HFFc6 (cell line): ENCODE results near the gene PGC. TPM values are rescaled to one million over a fixed set of nuclear protein-coding genes. Genes with fewer than 3 reads are reported as not detected.
A peak's percentile ranks its signal among the peaks of the same experiment; 100 is the strongest.

ENCODE experiments used
- DNase-seq: peaks from one replicate; pipeline ENCODE4 v3.0.0-alpha.2; 2018
- H3K27ac Mint-ChIP-seq: 2 replicates; pipeline ENCODE4 v1.8.0; 2020; ENCODE audit warnings: mild to moderate bottlenecking, mixed read lengths
- H3K27me3 Mint-ChIP-seq: 2 replicates; pipeline ENCODE4 v1.8.0; 2021; ENCODE audit warnings: mild to moderate bottlenecking, moderate library complexity, mixed read lengths; ENCODE audit not compliant: insufficient read depth
- H3K36me3 Mint-ChIP-seq: 2 replicates; pipeline ENCODE4 v1.8.0; 2021; ENCODE audit warnings: low read depth, mixed read lengths
- H3K4me1 Mint-ChIP-seq: 2 replicates; pipeline ENCODE4 v1.8.0; 2020; ENCODE audit warnings: low read depth, mixed read lengths
- H3K4me3 Mint-ChIP-seq: 2 replicates; pipeline ENCODE4 v1.8.0; 2020; ENCODE audit warnings: mild to moderate bottlenecking, moderate library complexity, mixed read lengths
- H3K9me3 Mint-ChIP-seq: 2 replicates; pipeline ENCODE4 v1.8.0; 2020; ENCODE audit warnings: mild to moderate bottlenecking, mixed read lengths
- CTCF ChIP-seq: fragments of 200-600 bp; sonication (generic); IDR thresholded peaks from 2 replicates; pipeline ENCODE4 v1.5.0; 2021; ENCODE audit warnings: antibody characterized with exemption, mild to moderate bottlenecking
- total RNA-seq, 6 experiments: library from RNA; stranded (reverse); fragmentation: NEBNext Ultra II Directional; extraction: Animal tissue kit (Norgen Biotek cat#: 25700); gene quantifications; 2 replicates in 1 of 6; 3 replicates in 5 of 6; pipeline ENCODE4 v1.2.3, GENCODE V29; 2021

PGC gene
- total RNA-seq, 6 experiments from 2014 or later = not detected

- Mint-ChIP-seq H3K4me3 (no peak overlapping the region), H3K36me3 (no peaks in the 10 kb centered on the region; the same call in 1 of the 2 replicates), H3K9me3 (no peaks in the 10 kb centered on the region), H3K27ac (no peak overlapping the region), H3K27me3 (no peaks in the 10 kb centered on the region; the same call in none of the 2 replicates), H3K4me1 (peaks cover 7% of the 10 kb centered on the region)
- DNase-seq = peak; percentile 25
- no peak for TF ChIP-seq CTCF
Observed at GRCh38 chr6:41774841-41775240, 27.6 kb upstream of the PGC start.

GRCh38 chr6:41771058-41771983 is 24.1 kb upstream of the PGC start:
- no peak for TF ChIP-seq CTCF
- DNase-seq = no peak
- Mint-ChIP-seq H3K9me3 (no peaks in the 10 kb centered on the region), H3K4me3 (no peak overlapping the region), H3K27me3 (peaks cover 1% of the 10 kb centered on the region; the same call in 1 of the 2 replicates), H3K27ac (no peak overlapping the region), H3K36me3 (no peaks in the 10 kb centered on the region; the same call in 1 of the 2 replicates), H3K4me1 (peaks cover 27% of the 10 kb centered on the region)

GRCh38 chr6:41770381-41771057 is 23.3 kb upstream of the PGC start:
- Mint-ChIP-seq H3K4me3 (no peak overlapping the region), H3K36me3 (no peaks in the 10 kb centered on the region; the same call in 1 of the 2 replicates), H3K27me3 (peaks cover 1% of the 10 kb centered on the region; the same call in 1 of the 2 replicates), H3K27ac (no peak overlapping the region), H3K4me1 (peaks cover 33% of the 10 kb centered on the region), H3K9me3 (no peaks in the 10 kb centered on the region)
- no peak for TF ChIP-seq CTCF
- DNase-seq = no peak

GRCh38 chr6:41769376-41769775 is 22.2 kb upstream of the PGC start:
- H3K27me3 Mint-ChIP-seq = peaks cover 1% of the 10 kb centered on the region
- H3K27ac Mint-ChIP-seq = no peak overlapping the region
- peaks cover 33% of the 10 kb centered on the region for H3K4me1 Mint-ChIP-seq
- DNase-seq = no peak
- TF ChIP-seq CTCF = no peak
- no peaks in the 10 kb centered on the region; the same call in 1 of the 2 replicates for H3K36me3 Mint-ChIP-seq
- H3K9me3 Mint-ChIP-seq = no peaks in the 10 kb centered on the region
- no peak overlapping the region for H3K4me3 Mint-ChIP-seq

GRCh38 chr6:41768545-41769308 is 21.5 kb upstream of the PGC start:
- Mint-ChIP-seq H3K9me3 (no peaks in the 10 kb centered on the region), H3K4me1 (peaks cover 33% of the 10 kb centered on the region), H3K4me3 (no peak overlapping the region), H3K36me3 (no peaks in the 10 kb centered on the region; the same call in 1 of the 2 replicates), H3K27me3 (peaks cover 1% of the 10 kb centered on the region), H3K27ac (peak overlapping the region; percentile 53)
- DNase-seq = no peak
- TF ChIP-seq CTCF = no peak
